ENCODE measurements around the gene RPRD2. TPM values are rescaled to one million over a fixed set of nuclear protein-coding genes. Genes with fewer than 3 reads are reported as not detected.

RPRD2 gene
- total RNA-seq, 1 experiment from 2014 or later = 12.5 TPM

GRCh38 chr1:150406483-150406882, 42.5 kb downstream of the RPRD2 start:
- Histone ChIP-seq H3K4me2 (ENCODE audit: low read length) (no peak overlapping the region), H3K79me2 (ENCODE audit: low read length) (peaks cover 88% of the 10 kb centered on the region), H3K36me3 (ENCODE audit: low read depth, low read length) (no peaks in the 10 kb centered on the region; the same call in 1 of the 2 replicates), H3K9ac (ENCODE audit: low read length) (no peak overlapping the region), H3K27ac (ENCODE audit: low read length) (no peak overlapping the region), H3F3A (ENCODE audit: low read length, unreplicated experiment) (no peaks in the 10 kb centered on the region), H4K20me1 (ENCODE audit: low read length) (peaks cover 22% of the 10 kb centered on the region), H3K9me2 (replicated peaks; ENCODE audit: low read length) (no peaks in the 10 kb centered on the region), H3K27me3 (ENCODE audit: low read length) (no peaks in the 10 kb centered on the region), H3K4me3 (ENCODE audit: low read length) (no peak overlapping the region), H3K4me1 (ENCODE audit: insufficient read depth, low read length) (no peaks in the 10 kb centered on the region), H2AFZ (ENCODE audit: low read length) (no peak overlapping the region), H3K9me3 (ENCODE audit: low read length) (no peaks in the 10 kb centered on the region)
- intact Hi-C loops (cut with micrococcal nuclease) = no loop called here
- ATAC-seq (no peak), DNase-seq (no peak)
- POLR2A ChIA-PET (ENCODE audit: unreplicated experiment) = no interaction called here
- CTCF ChIA-PET = no interaction called here
- TF ChIP-seq, protein P1, sequence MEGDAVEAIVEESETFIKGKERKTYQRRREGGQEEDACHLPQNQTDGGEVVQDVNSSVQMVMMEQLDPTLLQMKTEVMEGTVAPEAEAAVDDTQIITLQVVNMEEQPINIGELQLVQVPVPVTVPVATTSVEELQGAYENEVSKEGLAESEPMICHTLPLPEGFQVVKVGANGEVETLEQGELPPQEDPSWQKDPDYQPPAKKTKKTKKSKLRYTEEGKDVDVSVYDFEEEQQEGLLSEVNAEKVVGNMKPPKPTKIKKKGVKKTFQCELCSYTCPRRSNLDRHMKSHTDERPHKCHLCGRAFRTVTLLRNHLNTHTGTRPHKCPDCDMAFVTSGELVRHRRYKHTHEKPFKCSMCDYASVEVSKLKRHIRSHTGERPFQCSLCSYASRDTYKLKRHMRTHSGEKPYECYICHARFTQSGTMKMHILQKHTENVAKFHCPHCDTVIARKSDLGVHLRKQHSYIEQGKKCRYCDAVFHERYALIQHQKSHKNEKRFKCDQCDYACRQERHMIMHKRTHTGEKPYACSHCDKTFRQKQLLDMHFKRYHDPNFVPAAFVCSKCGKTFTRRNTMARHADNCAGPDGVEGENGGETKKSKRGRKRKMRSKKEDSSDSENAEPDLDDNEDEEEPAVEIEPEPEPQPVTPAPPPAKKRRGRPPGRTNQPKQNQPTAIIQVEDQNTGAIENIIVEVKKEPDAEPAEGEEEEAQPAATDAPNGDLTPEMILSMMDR (conservative IDR thresholded peaks at IDR 0.05; ENCODE audit: low read depth, low read length) = no peak
- TF ChIP-seq EZH2 (IDR thresholded peaks at IDR 0.05; ENCODE audit: low read length, unreplicated experiment) (no peak), EZH2phosphoT487 (IDR thresholded peaks at IDR 0.05; ENCODE audit: borderline replicate concordance, low read length) (no peak)
- no TSS peak for BruUV-seq (replicated peaks)

DNA sequence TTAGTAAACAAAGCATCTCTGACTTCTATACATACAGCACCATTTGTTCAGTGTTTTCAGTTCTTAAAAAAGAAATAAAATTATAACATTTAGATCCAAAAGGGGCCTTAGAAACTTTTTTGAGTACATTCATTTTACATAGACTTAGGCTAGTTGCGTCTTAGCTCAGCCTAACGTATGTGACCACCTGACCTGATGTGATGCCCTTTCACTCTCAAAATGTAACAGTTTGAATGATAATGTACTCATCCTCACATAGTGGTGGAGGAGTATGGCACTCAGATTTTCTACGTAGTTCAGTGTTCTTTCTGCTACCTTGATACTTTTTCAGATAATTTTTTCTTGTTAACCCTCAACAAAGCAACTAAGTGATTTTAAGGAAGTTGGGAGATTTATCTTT, 43.4 kb downstream of the RPRD2 start:
- POLR2A ChIA-PET (ENCODE audit: unreplicated experiment) = no interaction called here
- Histone ChIP-seq H3K27me3 (ENCODE audit: low read length) (no peaks in the 10 kb centered on the region), H3F3A (ENCODE audit: low read length, unreplicated experiment) (no peaks in the 10 kb centered on the region), H3K4me2 (ENCODE audit: low read length) (no peak overlapping the region), H4K20me1 (ENCODE audit: low read length) (peaks cover 22% of the 10 kb centered on the region), H3K9me3 (ENCODE audit: low read length) (no peaks in the 10 kb centered on the region), H3K27ac (ENCODE audit: low read length) (no peak overlapping the region), H3K79me2 (ENCODE audit: low read length) (peaks cover 90% of the 10 kb centered on the region), H3K9me2 (replicated peaks; ENCODE audit: low read length) (no peaks in the 10 kb centered on the region), H2AFZ (ENCODE audit: low read length) (no peak overlapping the region), H3K4me3 (ENCODE audit: low read length) (no peak overlapping the region), H3K9ac (ENCODE audit: low read length) (no peak overlapping the region), H3K36me3 (ENCODE audit: low read depth, low read length) (no peaks in the 10 kb centered on the region; the same call in 1 of the 2 replicates), H3K4me1 (ENCODE audit: insufficient read depth, low read length) (no peaks in the 10 kb centered on the region)
- no TSS peak for BruUV-seq (replicated peaks)
- no peak for DNase-seq
- intact Hi-C loops (cut with micrococcal nuclease) = no loop called here
- TF ChIP-seq EZH2 (IDR thresholded peaks at IDR 0.05; ENCODE audit: low read length, unreplicated experiment) (no peak), EZH2phosphoT487 (IDR thresholded peaks at IDR 0.05; ENCODE audit: borderline replicate concordance, low read length) (no peak)
- TF ChIP-seq, protein P1 (conservative IDR thresholded peaks at IDR 0.05; ENCODE audit: low read depth, low read length) = no peak
- no peak for ATAC-seq
- CTCF ChIA-PET = no interaction called here

DNA sequence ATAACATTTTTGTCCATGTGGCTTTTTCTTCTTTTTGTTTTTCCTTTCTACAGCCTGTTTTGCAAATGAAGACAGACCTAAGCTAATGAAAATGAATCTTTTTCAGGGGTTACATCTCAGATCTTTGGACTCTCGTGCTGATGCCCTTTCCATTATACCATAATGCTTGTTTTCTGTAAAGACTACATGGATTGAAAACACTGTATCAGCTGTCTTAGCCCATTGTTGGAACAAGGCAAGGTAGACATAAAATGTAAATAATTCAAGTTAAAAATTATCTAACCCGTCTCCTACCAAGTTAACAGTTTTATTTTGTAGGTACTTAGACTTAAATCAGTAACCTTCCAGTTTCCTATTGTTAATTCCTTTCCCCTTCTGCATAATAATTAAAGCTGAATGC, 44.9 kb downstream of the RPRD2 start:
- Histone ChIP-seq H3K4me1 (ENCODE audit: insufficient read depth, low read length) (no peaks in the 10 kb centered on the region), H3K9me3 (ENCODE audit: low read length) (no peaks in the 10 kb centered on the region), H3K27me3 (ENCODE audit: low read length) (no peaks in the 10 kb centered on the region), H3F3A (ENCODE audit: low read length, unreplicated experiment) (no peaks in the 10 kb centered on the region), H3K9ac (ENCODE audit: low read length) (no peak overlapping the region), H3K9me2 (replicated peaks; ENCODE audit: low read length) (no peaks in the 10 kb centered on the region), H3K27ac (ENCODE audit: low read length) (no peak overlapping the region), H3K36me3 (ENCODE audit: low read depth, low read length) (no peaks in the 10 kb centered on the region), H3K79me2 (ENCODE audit: low read length) (peaks cover 83% of the 10 kb centered on the region), H3K4me2 (ENCODE audit: low read length) (no peak overlapping the region), H2AFZ (ENCODE audit: low read length) (no peak overlapping the region), H4K20me1 (ENCODE audit: low read length) (peaks cover 22% of the 10 kb centered on the region), H3K4me3 (ENCODE audit: low read length) (no peak overlapping the region)
- ATAC-seq (no peak), DNase-seq (no peak)
- TF ChIP-seq, protein P1 (conservative IDR thresholded peaks at IDR 0.05; ENCODE audit: low read depth, low read length) = no peak
- no peak for TF ChIP-seq EZH2phosphoT487 (IDR thresholded peaks at IDR 0.05; ENCODE audit: borderline replicate concordance, low read length)
- ChIA-PET CTCF (no interaction called here), POLR2A (ENCODE audit: unreplicated experiment) (no interaction called here)
- BruUV-seq (replicated peaks) = no TSS peak
- intact Hi-C loops (cut with micrococcal nuclease) = no loop called here
